ENCODE data around the gene NAT9. TPM values are rescaled to one million over a fixed set of nuclear protein-coding genes. Genes with fewer than 3 reads are reported as not detected.

Gene NAT9
- total and polyA plus RNA-seq, 2 experiments from 2014 or later: 37.3 to 37.5 TPM

DNA sequence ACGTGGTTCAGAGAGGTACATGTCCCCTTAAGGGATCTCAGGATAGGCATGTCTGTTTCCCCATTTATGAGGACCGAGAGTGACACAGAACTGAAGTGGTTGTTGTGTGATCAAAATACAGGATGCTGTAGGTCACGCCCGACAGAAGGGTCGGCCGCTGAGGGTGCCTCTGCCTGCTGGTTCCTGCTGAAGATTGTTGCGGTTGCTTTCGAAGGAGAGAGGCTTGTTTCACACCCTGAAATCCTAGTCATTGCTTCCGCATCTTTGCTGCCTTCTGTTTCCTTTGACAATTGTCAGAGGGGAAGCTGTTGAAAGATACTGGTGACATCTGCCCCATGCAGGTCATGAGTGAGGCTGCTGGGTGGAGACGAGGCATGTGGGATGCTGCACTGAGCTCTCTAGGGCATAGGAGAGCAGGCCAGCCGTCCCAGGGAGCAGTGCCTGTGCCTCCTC is 3.8 kb upstream of the NAT9 start:
- Histone ChIP-seq H3K36me3 (ENCODE audit: insufficient read depth) (no peaks in the 10 kb centered on the region), H3K9me2 (ENCODE audit: insufficient read depth) (no peaks in the 10 kb centered on the region), H3F3A (replicated peaks; ENCODE audit: low read depth) (peaks cover 4% of the 10 kb centered on the region), H3K4me3 (no peak overlapping the region), H3K79me2 (replicated peaks; ENCODE audit: insufficient read depth) (peaks cover 28% of the 10 kb centered on the region), H3K4me2 (no peak overlapping the region), H3K27me3 (ENCODE audit: insufficient read depth) (no peaks in the 10 kb centered on the region), H2AFZ (no peak overlapping the region), H3K4me1 (ENCODE audit: insufficient read depth) (peaks cover 12% of the 10 kb centered on the region), H4K20me1 (replicated peaks; ENCODE audit: insufficient read depth) (peaks cover 25% of the 10 kb centered on the region), H3K27ac (ENCODE audit: low read depth) (no peak overlapping the region)
- TF ChIP-seq ZNF114 (CRISPR knock-in tag; IDR thresholded peaks at IDR 0.05) (no peak), EZH2 (IDR thresholded peaks at IDR 0.05; ENCODE audit: low read depth, unreplicated experiment) (no peak)
- Mint-ChIP-seq H3K36me3 (ENCODE audit: low read depth) (peaks cover 17% of the 10 kb centered on the region), H3K9me3 (no peaks in the 10 kb centered on the region), H3K4me1 (peaks cover 31% of the 10 kb centered on the region), H3K27me3 (ENCODE audit: insufficient read depth, low read depth, poor library complexity) (peaks cover 21% of the 10 kb centered on the region), H3K4me3 (no peak overlapping the region), H3K27ac (no peak overlapping the region)
- DNase-seq (ENCODE audit: low spot score) (no peak), ATAC-seq (no peak)

DNA sequence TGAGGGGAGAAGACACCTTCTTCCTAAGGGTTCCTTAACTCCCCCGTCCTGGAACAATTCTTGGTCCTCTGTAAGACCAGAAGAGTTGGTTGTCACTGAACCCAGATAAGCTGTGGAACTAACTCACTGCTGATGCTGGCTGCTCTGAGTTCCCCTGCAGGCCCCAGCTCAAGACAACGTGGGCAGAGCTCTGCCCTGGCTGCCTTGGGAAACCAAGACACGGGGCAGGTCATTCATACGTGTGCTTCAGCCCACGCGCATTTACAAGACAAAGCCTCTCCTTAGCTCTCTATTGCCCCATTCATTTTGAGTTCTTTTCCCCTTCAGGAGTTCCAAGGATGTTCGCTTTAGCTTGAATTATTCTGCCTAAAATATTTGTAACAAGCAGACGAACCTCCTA is 3.4 kb upstream of the NAT9 start:
- Histone ChIP-seq H3K27ac (ENCODE audit: low read depth) (no peak overlapping the region), H3K79me2 (replicated peaks; ENCODE audit: insufficient read depth) (peaks cover 30% of the 10 kb centered on the region)
- no peak for ATAC-seq

More for the DNA sequence above, 3.4 kb upstream of the NAT9 start:
- no peak overlapping the region for H3K4me3 ChIP-seq
- peaks cover 12% of the 10 kb centered on the region for H3K4me1 ChIP-seq (ENCODE audit: insufficient read depth)
- H3K9me2 ChIP-seq (ENCODE audit: insufficient read depth): no peaks in the 10 kb centered on the region
- Mint-ChIP-seq H3K4me3 (no peak overlapping the region), H3K27ac (no peak overlapping the region), H3K9me3 (no peaks in the 10 kb centered on the region), H3K27me3 (ENCODE audit: insufficient read depth, low read depth, poor library complexity) (peaks cover 19% of the 10 kb centered on the region), H3K36me3 (ENCODE audit: low read depth) (peaks cover 17% of the 10 kb centered on the region), H3K4me1 (peaks cover 28% of the 10 kb centered on the region)
- DNase-seq (ENCODE audit: low spot score): no peak
- TF ChIP-seq, protein P1, sequence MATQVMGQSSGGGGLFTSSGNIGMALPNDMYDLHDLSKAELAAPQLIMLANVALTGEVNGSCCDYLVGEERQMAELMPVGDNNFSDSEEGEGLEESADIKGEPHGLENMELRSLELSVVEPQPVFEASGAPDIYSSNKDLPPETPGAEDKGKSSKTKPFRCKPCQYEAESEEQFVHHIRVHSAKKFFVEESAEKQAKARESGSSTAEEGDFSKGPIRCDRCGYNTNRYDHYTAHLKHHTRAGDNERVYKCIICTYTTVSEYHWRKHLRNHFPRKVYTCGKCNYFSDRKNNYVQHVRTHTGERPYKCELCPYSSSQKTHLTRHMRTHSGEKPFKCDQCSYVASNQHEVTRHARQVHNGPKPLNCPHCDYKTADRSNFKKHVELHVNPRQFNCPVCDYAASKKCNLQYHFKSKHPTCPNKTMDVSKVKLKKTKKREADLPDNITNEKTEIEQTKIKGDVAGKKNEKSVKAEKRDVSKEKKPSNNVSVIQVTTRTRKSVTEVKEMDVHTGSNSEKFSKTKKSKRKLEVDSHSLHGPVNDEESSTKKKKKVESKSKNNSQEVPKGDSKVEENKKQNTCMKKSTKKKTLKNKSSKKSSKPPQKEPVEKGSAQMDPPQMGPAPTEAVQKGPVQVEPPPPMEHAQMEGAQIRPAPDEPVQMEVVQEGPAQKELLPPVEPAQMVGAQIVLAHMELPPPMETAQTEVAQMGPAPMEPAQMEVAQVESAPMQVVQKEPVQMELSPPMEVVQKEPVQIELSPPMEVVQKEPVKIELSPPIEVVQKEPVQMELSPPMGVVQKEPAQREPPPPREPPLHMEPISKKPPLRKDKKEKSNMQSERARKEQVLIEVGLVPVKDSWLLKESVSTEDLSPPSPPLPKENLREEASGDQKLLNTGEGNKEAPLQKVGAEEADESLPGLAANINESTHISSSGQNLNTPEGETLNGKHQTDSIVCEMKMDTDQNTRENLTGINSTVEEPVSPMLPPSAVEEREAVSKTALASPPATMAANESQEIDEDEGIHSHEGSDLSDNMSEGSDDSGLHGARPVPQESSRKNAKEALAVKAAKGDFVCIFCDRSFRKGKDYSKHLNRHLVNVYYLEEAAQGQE (IDR thresholded peaks at IDR 0.05; ENCODE audit: unreplicated experiment): no peak
- TF ChIP-seq JUNB (IDR thresholded peaks at IDR 0.05; ENCODE audit: unreplicated experiment) (no peak), ZNF331 (CRISPR knock-in tag; IDR thresholded peaks at IDR 0.05; ENCODE audit: low read depth) (no peak), NANOG (IDR thresholded peaks at IDR 0.05; ENCODE audit: borderline replicate concordance) (no peak), POLR2AphosphoS5 (IDR thresholded peaks at IDR 0.05; ENCODE audit: low read depth) (no peak), EZH2 (IDR thresholded peaks at IDR 0.05; ENCODE audit: low read depth, unreplicated experiment) (no peak), ZNF114 (CRISPR knock-in tag; IDR thresholded peaks at IDR 0.05) (no peak), EZH2phosphoT487 (IDR thresholded peaks at IDR 0.05; ENCODE audit: unreplicated experiment) (no peak)
- TF ChIP-seq, protein P2, sequence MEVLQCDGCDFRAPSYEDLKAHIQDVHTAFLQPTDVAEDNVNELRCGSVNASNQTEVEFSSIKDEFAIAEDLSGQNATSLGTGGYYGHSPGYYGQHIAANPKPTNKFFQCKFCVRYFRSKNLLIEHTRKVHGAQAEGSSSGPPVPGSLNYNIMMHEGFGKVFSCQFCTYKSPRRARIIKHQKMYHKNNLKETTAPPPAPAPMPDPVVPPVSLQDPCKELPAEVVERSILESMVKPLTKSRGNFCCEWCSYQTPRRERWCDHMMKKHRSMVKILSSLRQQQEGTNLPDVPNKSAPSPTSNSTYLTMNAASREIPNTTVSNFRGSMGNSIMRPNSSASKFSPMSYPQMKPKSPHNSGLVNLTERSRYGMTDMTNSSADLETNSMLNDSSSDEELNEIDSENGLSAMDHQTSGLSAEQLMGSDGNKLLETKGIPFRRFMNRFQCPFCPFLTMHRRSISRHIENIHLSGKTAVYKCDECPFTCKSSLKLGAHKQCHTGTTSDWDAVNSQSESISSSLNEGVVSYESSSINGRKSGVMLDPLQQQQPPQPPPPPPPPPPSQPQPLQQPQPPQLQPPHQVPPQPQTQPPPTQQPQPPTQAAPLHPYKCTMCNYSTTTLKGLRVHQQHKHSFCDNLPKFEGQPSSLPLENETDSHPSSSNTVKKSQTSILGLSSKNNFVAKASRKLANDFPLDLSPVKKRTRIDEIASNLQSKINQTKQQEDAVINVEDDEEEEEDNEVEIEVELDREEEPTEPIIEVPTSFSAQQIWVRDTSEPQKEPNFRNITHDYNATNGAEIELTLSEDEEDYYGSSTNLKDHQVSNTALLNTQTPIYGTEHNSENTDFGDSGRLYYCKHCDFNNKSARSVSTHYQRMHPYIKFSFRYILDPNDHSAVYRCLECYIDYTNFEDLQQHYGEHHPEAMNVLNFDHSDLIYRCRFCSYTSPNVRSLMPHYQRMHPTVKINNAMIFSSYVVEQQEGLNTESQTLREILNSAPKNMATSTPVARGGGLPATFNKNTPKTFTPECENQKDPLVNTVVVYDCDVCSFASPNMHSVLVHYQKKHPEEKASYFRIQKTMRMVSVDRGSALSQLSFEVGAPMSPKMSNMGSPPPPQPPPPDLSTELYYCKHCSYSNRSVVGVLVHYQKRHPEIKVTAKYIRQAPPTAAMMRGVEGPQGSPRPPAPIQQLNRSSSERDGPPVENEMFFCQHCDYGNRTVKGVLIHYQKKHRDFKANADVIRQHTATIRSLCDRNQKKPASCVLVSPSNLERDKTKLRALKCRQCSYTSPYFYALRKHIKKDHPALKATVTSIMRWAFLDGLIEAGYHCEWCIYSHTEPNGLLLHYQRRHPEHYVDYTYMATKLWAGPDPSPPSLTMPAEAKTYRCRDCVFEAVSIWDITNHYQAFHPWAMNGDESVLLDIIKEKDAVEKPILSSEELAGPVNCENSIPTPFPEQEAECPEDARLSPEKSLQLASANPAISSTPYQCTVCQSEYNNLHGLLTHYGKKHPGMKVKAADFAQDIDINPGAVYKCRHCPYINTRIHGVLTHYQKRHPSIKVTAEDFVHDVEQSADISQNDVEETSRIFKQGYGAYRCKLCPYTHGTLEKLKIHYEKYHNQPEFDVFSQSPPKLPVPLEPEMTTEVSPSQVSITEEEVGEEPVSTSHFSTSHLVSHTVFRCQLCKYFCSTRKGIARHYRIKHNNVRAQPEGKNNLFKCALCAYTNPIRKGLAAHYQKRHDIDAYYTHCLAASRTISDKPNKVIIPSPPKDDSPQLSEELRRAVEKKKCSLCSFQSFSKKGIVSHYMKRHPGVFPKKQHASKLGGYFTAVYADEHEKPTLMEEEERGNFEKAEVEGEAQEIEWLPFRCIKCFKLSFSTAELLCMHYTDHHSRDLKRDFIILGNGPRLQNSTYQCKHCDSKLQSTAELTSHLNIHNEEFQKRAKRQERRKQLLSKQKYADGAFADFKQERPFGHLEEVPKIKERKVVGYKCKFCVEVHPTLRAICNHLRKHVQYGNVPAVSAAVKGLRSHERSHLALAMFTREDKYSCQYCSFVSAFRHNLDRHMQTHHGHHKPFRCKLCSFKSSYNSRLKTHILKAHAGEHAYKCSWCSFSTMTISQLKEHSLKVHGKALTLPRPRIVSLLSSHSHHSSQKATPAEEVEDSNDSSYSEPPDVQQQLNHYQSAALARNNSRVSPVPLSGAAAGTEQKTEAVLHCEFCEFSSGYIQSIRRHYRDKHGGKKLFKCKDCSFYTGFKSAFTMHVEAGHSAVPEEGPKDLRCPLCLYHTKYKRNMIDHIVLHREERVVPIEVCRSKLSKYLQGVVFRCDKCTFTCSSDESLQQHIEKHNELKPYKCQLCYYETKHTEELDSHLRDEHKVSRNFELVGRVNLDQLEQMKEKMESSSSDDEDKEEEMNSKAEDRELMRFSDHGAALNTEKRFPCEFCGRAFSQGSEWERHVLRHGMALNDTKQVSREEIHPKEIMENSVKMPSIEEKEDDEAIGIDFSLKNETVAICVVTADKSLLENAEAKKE (CRISPR knock-in tag; IDR thresholded peaks at IDR 0.05): no peak
- TF ChIP-seq, protein P3, sequence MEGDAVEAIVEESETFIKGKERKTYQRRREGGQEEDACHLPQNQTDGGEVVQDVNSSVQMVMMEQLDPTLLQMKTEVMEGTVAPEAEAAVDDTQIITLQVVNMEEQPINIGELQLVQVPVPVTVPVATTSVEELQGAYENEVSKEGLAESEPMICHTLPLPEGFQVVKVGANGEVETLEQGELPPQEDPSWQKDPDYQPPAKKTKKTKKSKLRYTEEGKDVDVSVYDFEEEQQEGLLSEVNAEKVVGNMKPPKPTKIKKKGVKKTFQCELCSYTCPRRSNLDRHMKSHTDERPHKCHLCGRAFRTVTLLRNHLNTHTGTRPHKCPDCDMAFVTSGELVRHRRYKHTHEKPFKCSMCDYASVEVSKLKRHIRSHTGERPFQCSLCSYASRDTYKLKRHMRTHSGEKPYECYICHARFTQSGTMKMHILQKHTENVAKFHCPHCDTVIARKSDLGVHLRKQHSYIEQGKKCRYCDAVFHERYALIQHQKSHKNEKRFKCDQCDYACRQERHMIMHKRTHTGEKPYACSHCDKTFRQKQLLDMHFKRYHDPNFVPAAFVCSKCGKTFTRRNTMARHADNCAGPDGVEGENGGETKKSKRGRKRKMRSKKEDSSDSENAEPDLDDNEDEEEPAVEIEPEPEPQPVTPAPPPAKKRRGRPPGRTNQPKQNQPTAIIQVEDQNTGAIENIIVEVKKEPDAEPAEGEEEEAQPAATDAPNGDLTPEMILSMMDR (conservative IDR thresholded peaks at IDR 0.05; ENCODE audit: low read depth in 2 of 2): no peak
- H3K27me3 ChIP-seq (ENCODE audit: insufficient read depth): no peaks in the 10 kb centered on the region
- no peak overlapping the region for H2AFZ ChIP-seq
- H4K20me1 ChIP-seq (replicated peaks; ENCODE audit: insufficient read depth): peaks cover 24% of the 10 kb centered on the region
- H3F3A ChIP-seq (replicated peaks; ENCODE audit: low read depth): peaks cover 4% of the 10 kb centered on the region
- no peaks in the 10 kb centered on the region for H3K36me3 ChIP-seq (ENCODE audit: insufficient read depth)
- no peak overlapping the region for H3K4me2 ChIP-seq
